Measurements from ENCODE around the gene MFSD6L.
A peak's percentile ranks its signal among the peaks of the same experiment; 100 is the strongest.

Gene MFSD6L

GRCh38 chr17:8798846-8799569 lies at the start of gene MFSD6L:
Gene MFSD6L (minus strand): TSS chr17:8799365. CDS start chr17:8799120, 245 bp downstream.
- no peak for DNase-seq (ENCODE audit: low read depth)
- no peak for TF ChIP-seq CTCF (IDR thresholded peaks at IDR 0.05; ENCODE audit: low read depth, low read length)
- TF ChIP-seq MYC (IDR thresholded peaks at IDR 0.05; ENCODE audit: low read depth, low read length): no peak
- TF ChIP-seq POLR2A (IDR thresholded peaks at IDR 0.05; ENCODE audit: extremely low read depth, insufficient read length): no peak
- TF ChIP-seq MAX (IDR thresholded peaks at IDR 0.05; ENCODE audit: low read depth, low read length): no peak
- H3K4me3 ChIP-seq (ENCODE audit: low read depth, low read length): no peak within 1 kb of the TSS

DNA sequence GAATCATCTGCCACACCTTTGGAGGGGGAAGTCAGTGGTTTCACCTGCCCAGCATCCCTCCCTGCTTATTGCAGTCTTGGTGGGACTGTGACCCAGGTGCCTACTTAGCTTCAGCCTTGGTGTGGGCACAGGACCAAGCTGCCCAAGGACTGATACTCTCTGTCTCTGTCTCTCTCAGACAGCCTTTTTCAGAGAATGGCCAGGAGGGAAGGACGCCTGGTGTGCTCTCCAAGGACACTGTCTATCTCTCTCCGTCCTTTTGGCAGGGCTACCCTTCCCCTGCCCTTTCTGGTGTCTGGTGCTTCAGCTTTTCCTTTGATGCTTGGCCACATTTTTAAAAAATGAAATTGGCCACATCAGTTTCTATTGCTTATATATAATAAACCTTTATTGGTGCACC lies 48.7 kb upstream of the MFSD6L start:
- no peak for DNase-seq (ENCODE audit: low read depth)
- no peak for TF ChIP-seq MAX (IDR thresholded peaks at IDR 0.05; ENCODE audit: low read depth, low read length)
- no peak overlapping the region for H3K4me3 ChIP-seq (ENCODE audit: low read depth, low read length)

GRCh38 chr17:8846768-8847211 lies 47.6 kb upstream of the MFSD6L start:
- DNase-seq (ENCODE audit: low read depth): peak; percentile 40
- TF ChIP-seq POLR2A (IDR thresholded peaks at IDR 0.05; ENCODE audit: extremely low read depth, insufficient read length): no peak
- TF ChIP-seq MAX (IDR thresholded peaks at IDR 0.05; ENCODE audit: low read depth, low read length): peak; percentile 59
- no peak overlapping the region for H3K4me3 ChIP-seq (ENCODE audit: low read depth, low read length)

- DNase-seq (ENCODE audit: low read depth): no peak
- no peak overlapping the region for H3K4me3 ChIP-seq (ENCODE audit: low read depth, low read length)
- TF ChIP-seq CTCF (IDR thresholded peaks at IDR 0.05; ENCODE audit: low read depth, low read length) (no peak), MAX (IDR thresholded peaks at IDR 0.05; ENCODE audit: low read depth, low read length) (no peak), POLR2A (IDR thresholded peaks at IDR 0.05; ENCODE audit: extremely low read depth, insufficient read length) (no peak), MYC (IDR thresholded peaks at IDR 0.05; ENCODE audit: low read depth, low read length) (no peak)
These were observed 45.4 kb upstream of the MFSD6L start for GRCh38 chr17:8844229-8845218.

- no peak overlapping the region for H3K4me3 ChIP-seq (ENCODE audit: low read depth, low read length)
- DNase-seq (ENCODE audit: low read depth): no peak
- TF ChIP-seq MYC (IDR thresholded peaks at IDR 0.05; ENCODE audit: low read depth, low read length) (no peak), POLR2A (IDR thresholded peaks at IDR 0.05; ENCODE audit: extremely low read depth, insufficient read length) (no peak), CTCF (IDR thresholded peaks at IDR 0.05; ENCODE audit: low read depth, low read length) (no peak), MAX (IDR thresholded peaks at IDR 0.05; ENCODE audit: low read depth, low read length) (no peak)
These were observed 44.2 kb upstream of the MFSD6L start for GRCh38 chr17:8843344-8843743.

DNA sequence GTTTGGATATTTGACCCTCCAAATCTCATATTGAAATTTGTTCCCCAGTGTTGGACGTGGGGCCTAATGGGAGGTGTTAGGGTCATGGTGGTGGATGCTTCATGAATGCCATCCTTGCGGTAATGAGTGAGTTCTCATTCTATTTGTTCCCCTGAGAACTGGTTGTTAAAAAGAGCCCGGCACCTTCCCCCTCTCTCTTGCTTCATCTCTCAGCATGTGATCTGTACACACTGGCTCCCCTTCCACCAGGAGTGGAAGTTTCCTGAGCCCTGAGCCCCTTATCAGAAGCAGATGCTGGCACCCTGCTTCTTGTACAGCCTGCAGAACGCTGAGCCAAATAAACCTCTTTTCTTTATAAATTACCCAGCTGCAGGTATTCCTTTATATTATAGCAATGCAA lies 42.7 kb upstream of the MFSD6L start:
- TF ChIP-seq MYC (IDR thresholded peaks at IDR 0.05; ENCODE audit: low read depth, low read length) (no peak), MAX (IDR thresholded peaks at IDR 0.05; ENCODE audit: low read depth, low read length) (no peak), POLR2A (IDR thresholded peaks at IDR 0.05; ENCODE audit: extremely low read depth, insufficient read length) (no peak), CTCF (IDR thresholded peaks at IDR 0.05; ENCODE audit: low read depth, low read length) (no peak)
- peak; percentile 28 for DNase-seq (ENCODE audit: low read depth)
- no peak overlapping the region for H3K4me3 ChIP-seq (ENCODE audit: low read depth, low read length)

Data from NB4 (cell line).